Transverse colon (tissue), 4 donors: ENCODE results near the gene GAP43. TPM values are rescaled to one million over a fixed set of nuclear protein-coding genes. Genes with fewer than 3 reads are reported as not detected.

ENCODE experiments used
- DNase-seq: peaks from one replicate; pipeline ENCODE4 v3.0.0-alpha.2; 2019
- H3K27ac ChIP-seq, 4 donors: fragments of 200-600 bp; sonication (generic); 2 replicates each; pipeline ENCODE4 v1.5.1; 2016 to 2018; ENCODE audit warnings: inconsistent platforms in 4 of 4
- H3K27me3 ChIP-seq: fragments of 200-600 bp; sonication (generic); 2 replicates; pipeline ENCODE4 v1.5.1; 2017; ENCODE audit warnings: inconsistent platforms
- H3K36me3 ChIP-seq, 4 donors: fragments of 200-600 bp; sonication (generic); 2 replicates each; pipeline ENCODE4 v1.5.1; 2017 to 2019; ENCODE audit warnings: inconsistent platforms in 4 of 4
- H3K4me1 ChIP-seq, 4 donors: fragments of 200-600 bp; sonication (generic); 2 replicates each; pipeline ENCODE4 v1.5.1; 2017 to 2020; ENCODE audit warnings: inconsistent platforms in 4 of 4
- H3K4me3 ChIP-seq, 4 donors: fragments of 200-600 bp; sonication (generic); 1 replicate in 1 of 4; 2 replicates in 3 of 4; pipeline versions ENCODE4 v1.5.1 to v1.6.1; 2017 to 2019; ENCODE audit warnings: inconsistent platforms in 4 of 4
- H3K9me3 ChIP-seq, 2 donors: fragments of 200-600 bp; sonication (generic); 2 replicates each; pipeline ENCODE4 v1.5.1; 2017 to 2019; ENCODE audit warnings: inconsistent platforms in 2 of 2
- CTCF ChIP-seq, 5 experiments: fragments of 200-600 bp in 3 of 5; fragments of 450-650 bp in 2 of 5; sonication (generic) in 3 of 5; IDR thresholded peaks; 1 replicate in 2 of 5; 2 replicates in 3 of 5; pipeline ENCODE4 v1.5.1; 2016 to 2017; ENCODE audit warnings: antibody characterized with exemption in 5 of 5, inconsistent platforms in 3 of 5, mild to moderate bottlenecking in 2 of 5, moderate library complexity in 1 of 5
- EP300 ChIP-seq: sonication (generic); formaldehyde crosslinking; IDR thresholded peaks from one replicate; pipeline ENCODE4 v1.6.1; 2017; ENCODE audit warnings: antibody characterized with exemption, low read depth
- POLR2A ChIP-seq: fragments of 450-650 bp; IDR thresholded peaks from one replicate; pipeline ENCODE4 v1.6.1; 2016; ENCODE audit warnings: antibody characterized with exemption, mild to moderate bottlenecking, moderate library complexity
- POLR2AphosphoS5 ChIP-seq, 3 donors: sonication (generic); formaldehyde crosslinking; IDR thresholded peaks; one replicate each; pipeline ENCODE4 v1.6.1; 2016; ENCODE audit warnings: antibody characterized with exemption in 3 of 3
- WGBS, 2 donors: methylation state at CpG; one replicate each; pipeline ENCODE4 v1.1.5; 2018; ENCODE audit warnings: low coverage in 1 of 2; 5-methylcytosine and 5-hydroxymethylcytosine counted together
- in situ Hi-C, 4 donors: fragments of 200-750 bp; cut with MboI; loops; one replicate each; pipeline versions ENCODE4 v1.15.0 to v1.15.1; 2017; ENCODE audit warnings: low sequenced_read_pairs in 3 of 4, low pct_ligation_motif_present in 1 of 4, low pct_unique_long_range_greater_than_20kb in 1 of 4
- intact Hi-C: fragments of 100-400 bp; cut with DNase I; formaldehyde crosslinking; loops from one replicate; pipeline ENCODE4 v1.15.1; 2023; ENCODE audit warnings: low total_unique reads
- total RNA-seq, 4 donors: library from RNA; depleted of rRNA; stranded (reverse); fragments of >200 nt; gene quantifications; one replicate each; pipeline ENCODE4 v1.1.0, GENCODE V29; 2016

Gene GAP43
- total RNA-seq, 4 donors from 2014 or later = 2.2 to 3.5 (median 2.6) TPM; not detected in 1

GRCh38 chr3:115624901-115625300, 1.6 kb downstream of the GAP43 start:
- DNase-seq = no peak
- TF ChIP-seq POLR2A (no peak), EP300 (no peak), CTCF (IDR thresholded peaks at IDR 0.05) (no peak), POLR2AphosphoS5 (IDR thresholded peaks at IDR 0.05) (no peak)
- Histone ChIP-seq H3K4me3 (no peak overlapping the region), H3K4me1 (peaks cover 0 to 7% (median 2%) of the 10 kb centered on the region in 4 donors), H3K27ac (no peak overlapping the region), H3K36me3 (no peaks in the 10 kb centered on the region), H3K9me3 (no peaks in the 10 kb centered on the region), H3K27me3 (peaks cover 44% of the 10 kb centered on the region)
- intact Hi-C loops (no loop called here), in situ Hi-C loops (no loop called here)
- 42 to 48% methylated on average over 5 of the region's 5 CpGs for WGBS, 2 donors

GRCh38 chr3:115626006-115626409, 2.7 kb downstream of the GAP43 start:
- H3K27ac ChIP-seq = no peak overlapping the region
- in situ Hi-C loops = no loop called here
- 7 to 21% methylated on average over 3 to 5 of the region's 5 CpGs for WGBS, 2 donors
- intact Hi-C loops = loop anchor here (1.0 kb wide), 1 partner anchor 18 kb away; no protein-coding TSS in a partner anchor
- TF ChIP-seq CTCF (IDR thresholded peaks at IDR 0.05) = no peak
- TF ChIP-seq POLR2A = no peak
- no peak for TF ChIP-seq EP300
- TF ChIP-seq POLR2AphosphoS5 (IDR thresholded peaks at IDR 0.05) = no peak
- H3K4me3 ChIP-seq = no peak overlapping the region
- no peak for DNase-seq
- H3K9me3 ChIP-seq = no peaks in the 10 kb centered on the region
- H3K4me1 ChIP-seq = peaks cover 0 to 7% (median 2%) of the 10 kb centered on the region in 4 donors
- peaks cover 44% of the 10 kb centered on the region for H3K27me3 ChIP-seq
- no peaks in the 10 kb centered on the region for H3K36me3 ChIP-seq

- in situ Hi-C loops = no loop called here
- WGBS, 2 donors = 24 to 35% methylated on average over 3 of the region's 3 CpGs
- H3K4me1 ChIP-seq = peaks cover 0 to 7% (median 2%) of the 10 kb centered on the region in 4 donors
These were observed 3.4 kb downstream of the GAP43 start for GRCh38 chr3:115626721-115627120.

More at GRCh38 chr3:115626721-115627120, 3.4 kb downstream of the GAP43 start:
- H3K36me3 ChIP-seq = no peaks in the 10 kb centered on the region
- no peak for TF ChIP-seq POLR2A
- TF ChIP-seq CTCF (IDR thresholded peaks at IDR 0.05) = no peak
- no peak for TF ChIP-seq EP300
- no peak for TF ChIP-seq POLR2AphosphoS5 (IDR thresholded peaks at IDR 0.05)
- intact Hi-C loops = loop anchor here (1.0 kb wide), 1 partner anchor 18 kb away; no protein-coding TSS in a partner anchor
- no peak overlapping the region for H3K4me3 ChIP-seq
- peaks cover 44% of the 10 kb centered on the region for H3K27me3 ChIP-seq
- DNase-seq = no peak
- H3K9me3 ChIP-seq = no peaks in the 10 kb centered on the region
- H3K27ac ChIP-seq = no peak overlapping the region
